HG02623 (cell line): Measurements from ENCODE around the gene NEK4.
"Not testable (repeated sequence)": the region's sequence is repeated elsewhere in the genome, so short reads cannot be mapped to it uniquely, and the experiment has no call there.

Source experiments
- ATAC-seq: cut with Tn5 transposase; IDR thresholded peaks from one replicate; pipeline ENCODE4 v1.9.1; 2021; ENCODE audit warnings: moderate library complexity; ENCODE audit not compliant: unreplicated experiment

The NEK4 gene

GRCh38 chr3:52743152-52743551 lies 27.6 kb downstream of the NEK4 start:
- ATAC-seq: no peak

- ATAC-seq: no peak
Observed at GRCh38 chr3:52742418-52743041, 28.2 kb downstream of the NEK4 start.

- ATAC-seq: no peak
Observed at GRCh38 chr3:52739730-52740129, 31.0 kb downstream of the NEK4 start.

- no peak for ATAC-seq
Observed at GRCh38 chr3:52733256-52733891, 37.4 kb downstream of the NEK4 start.

- ATAC-seq: no peak
Observed at GRCh38 chr3:52731590-52731989, 39.1 kb downstream of the NEK4 start.

- ATAC-seq: no peak
Observed at GRCh38 chr3:52730681-52731080, 40.1 kb downstream of the NEK4 start.

GRCh38 chr3:52728753-52729152 lies 42.0 kb downstream of the NEK4 start:
- not testable (repeated sequence) for ATAC-seq

- no peak for ATAC-seq
Observed at GRCh38 chr3:52724511-52724910, 46.2 kb downstream of the NEK4 start.

- no peak for ATAC-seq
Observed at GRCh38 chr3:52723935-52724334, 46.8 kb downstream of the NEK4 start.

- no peak for ATAC-seq
Observed at GRCh38 chr3:52722491-52722890, 48.2 kb downstream of the NEK4 start.

GRCh38 chr3:52721730-52722008 lies 49.1 kb downstream of the NEK4 start:
- no peak for ATAC-seq

GRCh38 chr3:52721002-52721729 lies 49.6 kb downstream of the NEK4 start:
- ATAC-seq: no peak

- ATAC-seq: no peak
Observed at GRCh38 chr3:52719618-52720017, 51.1 kb downstream of the NEK4 start.

- no peak for ATAC-seq
Observed at GRCh38 chr3:52715714-52716305, 54.9 kb downstream of the NEK4 start.

- ATAC-seq: no peak
Observed at GRCh38 chr3:52714335-52715302, 56.1 kb downstream of the NEK4 start.

- no peak for ATAC-seq
Observed at GRCh38 chr3:52712291-52713212, 58.2 kb downstream of the NEK4 start.

GRCh38 chr3:52710512-52710911 lies 60.2 kb downstream of the NEK4 start:
- ATAC-seq: no peak

GRCh38 chr3:52707585-52707984 lies 63.2 kb downstream of the NEK4 start:
- no peak for ATAC-seq

GRCh38 chr3:52705688-52706686 lies 64.8 kb downstream of the NEK4 start, which contains the start of the genes GLT8D1 and SPCS1:
Gene GLT8D1, minus strand, starts transcription at chr3:52705791. Its CDS starts 5,331 bp downstream, at chr3:52700460.
Gene SPCS1, plus strand, starts transcription at chr3:52706106. Its CDS starts 141 bp downstream, at chr3:52706247.
- peak; percentile 65 for ATAC-seq
